ENCODE results near the gene CNTFR.
A peak's percentile ranks its signal among the peaks of the same experiment; 100 is the strongest.

CNTFR gene

GRCh38 chr9:34587271-34587670 lies 2.3 kb downstream of the CNTFR start:
- ATAC-seq (ENCODE audit: low read depth): no peak
- Mint-ChIP-seq H3K4me1 (peaks cover 28% of the 10 kb centered on the region), H3K27ac (no peak overlapping the region), H3K27me3 (peaks cover 54% of the 10 kb centered on the region), H3K4me3 (no peak overlapping the region), H3K36me3 (no peaks in the 10 kb centered on the region), H3K9me3 (no peaks in the 10 kb centered on the region)
- no peak for DNase-seq (ENCODE audit: low spot score in 2 of 2)

GRCh38 chr9:34585946-34586669 lies 3.4 kb downstream of the CNTFR start:
- H3K9me3 Mint-ChIP-seq: no peaks in the 10 kb centered on the region
- DNase-seq (ENCODE audit: low spot score in 2 of 2): no peak
- no peaks in the 10 kb centered on the region for H3K36me3 Mint-ChIP-seq
- peaks cover 26% of the 10 kb centered on the region for H3K4me1 Mint-ChIP-seq
- no peak overlapping the region for H3K4me3 Mint-ChIP-seq
- ATAC-seq (ENCODE audit: low read depth): no peak
- H3K27me3 Mint-ChIP-seq: peaks cover 56% of the 10 kb centered on the region
- no peak overlapping the region for H3K27ac Mint-ChIP-seq

GRCh38 chr9:34584970-34585369 lies 4.6 kb downstream of the CNTFR start:
- no peak for DNase-seq (ENCODE audit: low spot score in 2 of 2)
- no peaks in the 10 kb centered on the region for H3K9me3 Mint-ChIP-seq
- H3K4me1 Mint-ChIP-seq: peaks cover 19% of the 10 kb centered on the region
- H3K4me3 Mint-ChIP-seq: no peak overlapping the region
- H3K36me3 Mint-ChIP-seq: no peaks in the 10 kb centered on the region
- H3K27ac Mint-ChIP-seq: no peak overlapping the region
- peak; percentile 10 for ATAC-seq (ENCODE audit: low read depth)
- peaks cover 55% of the 10 kb centered on the region for H3K27me3 Mint-ChIP-seq

GRCh38 chr9:34582787-34583186 lies 6.7 kb downstream of the CNTFR start:
- Mint-ChIP-seq H3K4me1 (peaks cover 15% of the 10 kb centered on the region), H3K9me3 (no peaks in the 10 kb centered on the region), H3K27ac (no peak overlapping the region), H3K27me3 (peaks cover 49% of the 10 kb centered on the region), H3K4me3 (no peak overlapping the region), H3K36me3 (no peaks in the 10 kb centered on the region)
- no peak for DNase-seq (ENCODE audit: low spot score in 2 of 2)
- no peak for ATAC-seq (ENCODE audit: low read depth)

- H3K4me1 Mint-ChIP-seq: peaks cover 21% of the 10 kb centered on the region
- ATAC-seq (ENCODE audit: low read depth) (no peak), DNase-seq (ENCODE audit: low spot score in 2 of 2) (no peak)
- no peaks in the 10 kb centered on the region for H3K9me3 Mint-ChIP-seq
- peaks cover 48% of the 10 kb centered on the region for H3K27me3 Mint-ChIP-seq
- H3K4me3 Mint-ChIP-seq: no peak overlapping the region
- no peaks in the 10 kb centered on the region for H3K36me3 Mint-ChIP-seq
- H3K27ac Mint-ChIP-seq: no peak overlapping the region
Measured at GRCh38 chr9:34581318-34581717, 8.2 kb downstream of the CNTFR start.

GRCh38 chr9:34580358-34580757 lies 9.2 kb downstream of the CNTFR start:
- Mint-ChIP-seq H3K4me3 (no peak overlapping the region), H3K27me3 (peaks cover 45% of the 10 kb centered on the region), H3K27ac (no peak overlapping the region), H3K4me1 (peaks cover 13% of the 10 kb centered on the region), H3K36me3 (no peaks in the 10 kb centered on the region), H3K9me3 (no peaks in the 10 kb centered on the region)
- no peak for ATAC-seq (ENCODE audit: low read depth)
- no peak for DNase-seq (ENCODE audit: low spot score in 2 of 2)

GRCh38 chr9:34579808-34580163 lies 9.7 kb downstream of the CNTFR start:
- Mint-ChIP-seq H3K27ac (no peak overlapping the region), H3K36me3 (no peaks in the 10 kb centered on the region), H3K27me3 (peaks cover 47% of the 10 kb centered on the region), H3K9me3 (no peaks in the 10 kb centered on the region), H3K4me3 (no peak overlapping the region), H3K4me1 (peaks cover 13% of the 10 kb centered on the region)
- ATAC-seq (ENCODE audit: low read depth) (no peak), DNase-seq (ENCODE audit: low spot score in 2 of 2) (no peak)

GRCh38 chr9:34579104-34579807 lies 10.3 kb downstream of the CNTFR start:
- Mint-ChIP-seq H3K9me3 (no peaks in the 10 kb centered on the region), H3K27ac (no peak overlapping the region), H3K36me3 (no peaks in the 10 kb centered on the region), H3K4me3 (no peak overlapping the region), H3K4me1 (peaks cover 13% of the 10 kb centered on the region), H3K27me3 (peaks cover 48% of the 10 kb centered on the region)
- ATAC-seq (ENCODE audit: low read depth) (no peak), DNase-seq (ENCODE audit: low spot score in 2 of 2) (no peak)

- ATAC-seq (ENCODE audit: low read depth) (peak; percentile 43), DNase-seq (ENCODE audit: low spot score in 2 of 2) (no peak)
- H3K9me3 Mint-ChIP-seq: no peaks in the 10 kb centered on the region
- H3K27me3 Mint-ChIP-seq: peaks cover 49% of the 10 kb centered on the region
- no peak overlapping the region for H3K27ac Mint-ChIP-seq
- H3K4me3 Mint-ChIP-seq: no peak overlapping the region
- H3K4me1 Mint-ChIP-seq: peaks cover 13% of the 10 kb centered on the region
- H3K36me3 Mint-ChIP-seq: no peaks in the 10 kb centered on the region
Measured at GRCh38 chr9:34578241-34579103, 11.1 kb downstream of the CNTFR start.

- Mint-ChIP-seq H3K4me3 (peak overlapping the region; percentile 64), H3K27me3 (peaks cover 44% of the 10 kb centered on the region), H3K36me3 (no peaks in the 10 kb centered on the region), H3K27ac (no peak overlapping the region), H3K9me3 (no peaks in the 10 kb centered on the region), H3K4me1 (peaks cover 13% of the 10 kb centered on the region)
- no peak for DNase-seq (ENCODE audit: low spot score in 2 of 2)
- ATAC-seq (ENCODE audit: low read depth): no peak
Measured at GRCh38 chr9:34577400-34578240, 11.9 kb downstream of the CNTFR start.

GRCh38 chr9:34576597-34577399 lies 12.7 kb downstream of the CNTFR start:
- Mint-ChIP-seq H3K27ac (no peak overlapping the region), H3K4me1 (peaks cover 13% of the 10 kb centered on the region), H3K9me3 (no peaks in the 10 kb centered on the region), H3K27me3 (peaks cover 40% of the 10 kb centered on the region), H3K36me3 (no peaks in the 10 kb centered on the region), H3K4me3 (peak overlapping the region; percentile 64)
- ATAC-seq (ENCODE audit: low read depth) (no peak), DNase-seq (ENCODE audit: low spot score in 2 of 2) (no peak)

- no peak for DNase-seq (ENCODE audit: low spot score in 2 of 2)
- H3K27ac Mint-ChIP-seq: no peak overlapping the region
- H3K9me3 Mint-ChIP-seq: no peaks in the 10 kb centered on the region
- H3K27me3 Mint-ChIP-seq: peaks cover 36% of the 10 kb centered on the region
- ATAC-seq (ENCODE audit: low read depth): no peak
- H3K4me1 Mint-ChIP-seq: peaks cover 16% of the 10 kb centered on the region
- H3K4me3 Mint-ChIP-seq: no peak overlapping the region
- no peaks in the 10 kb centered on the region for H3K36me3 Mint-ChIP-seq
Measured at GRCh38 chr9:34575862-34576596, 13.5 kb downstream of the CNTFR start.

All from memory B cell (primary cell).